Measurements from ENCODE around the gene RXFP2. TPM values are rescaled to one million over a fixed set of nuclear protein-coding genes. Genes with fewer than 3 reads are reported as not detected.

The RXFP2 gene
- total RNA-seq: not detected
- long read RNA-seq: 0 reads

GRCh38 chr13:31739226-31739625 lies at the start of gene RXFP2:
RXFP2 (plus strand) TSS chr13:31739526; CDS start chr13:31739613, 87 bp downstream.
- intact Hi-C loops (cut with DNase I): no loop called here
- ATAC-seq (no peak), DNase-seq (no peak)

- ATAC-seq (no peak), DNase-seq (no peak)
- intact Hi-C loops (cut with DNase I): no loop called here
Measured at GRCh38 chr13:31697290-31697689, 42.0 kb upstream of the RXFP2 start.

- ATAC-seq: no peak
- intact Hi-C loops (cut with DNase I): no loop called here
Measured at GRCh38 chr13:31699650-31700049, 39.7 kb upstream of the RXFP2 start.

GRCh38 chr13:31703780-31704179 lies 35.5 kb upstream of the RXFP2 start:
- ATAC-seq: no peak
- DNase-seq: no peak
- intact Hi-C loops (cut with DNase I): no loop called here

More at GRCh38 chr13:31699650-31700049, 39.7 kb upstream of the RXFP2 start:
- no peak for DNase-seq

GRCh38 chr13:31706105-31706504 lies 33.2 kb upstream of the RXFP2 start:
- ATAC-seq: no peak
- DNase-seq: no peak
- intact Hi-C loops (cut with DNase I): no loop called here

GRCh38 chr13:31717583-31717982 lies 21.7 kb upstream of the RXFP2 start:
- no peak for DNase-seq
- ATAC-seq: no peak
- intact Hi-C loops (cut with DNase I): no loop called here

- intact Hi-C loops (cut with DNase I): no loop called here
- ATAC-seq (no peak), DNase-seq (no peak)
Measured at GRCh38 chr13:31719214-31719613, 20.1 kb upstream of the RXFP2 start.

- intact Hi-C loops (cut with DNase I): no loop called here
- ATAC-seq: no peak
- no peak for DNase-seq
Measured at GRCh38 chr13:31722673-31723072, 16.7 kb upstream of the RXFP2 start.

GRCh38 chr13:31725841-31726240 lies 13.5 kb upstream of the RXFP2 start:
- ATAC-seq (no peak), DNase-seq (no peak)
- intact Hi-C loops (cut with DNase I): no loop called here

- no peak for DNase-seq
Measured at GRCh38 chr13:31731921-31732320, 7.4 kb upstream of the RXFP2 start.

GRCh38 chr13:31733066-31733465 lies 6.3 kb upstream of the RXFP2 start:
- no peak for DNase-seq
- ATAC-seq: peak in 1 of 2 donors; percentile 32
- intact Hi-C loops (cut with DNase I): no loop called here

More at GRCh38 chr13:31731921-31732320, 7.4 kb upstream of the RXFP2 start:
- ATAC-seq: no peak
- intact Hi-C loops (cut with DNase I): no loop called here

GRCh38 chr13:31733647-31734046 lies 5.7 kb upstream of the RXFP2 start:
- no peak for DNase-seq
- intact Hi-C loops (cut with DNase I): no loop called here
- no peak for ATAC-seq

- peak; percentile 49 for DNase-seq
- ATAC-seq: peak; percentile 74 to 88
- intact Hi-C loops (cut with DNase I): loop anchor here (5.0 to 10.0 kb wide), 4 partner anchors 205 to 507 kb away; no protein-coding TSS in a partner anchor
Measured at GRCh38 chr13:31742097-31742734, 2.9 kb downstream of the RXFP2 start.

GRCh38 chr13:31747291-31747690 lies 8.0 kb downstream of the RXFP2 start:
- no peak for ATAC-seq
- intact Hi-C loops (cut with DNase I): loop anchor here (10.0 kb wide), 2 partner anchors 312 to 512 kb away; no protein-coding TSS in a partner anchor
- no peak for DNase-seq

GRCh38 chr13:31747966-31748365 lies 8.6 kb downstream of the RXFP2 start:
- DNase-seq: no peak
- intact Hi-C loops (cut with DNase I): loop anchor here (10.0 kb wide), 2 partner anchors 313 to 513 kb away; no protein-coding TSS in a partner anchor
- no peak for ATAC-seq

- DNase-seq: no peak
- intact Hi-C loops (cut with DNase I): loop anchor here (10.0 kb wide), 2 partner anchors 315 to 515 kb away; no protein-coding TSS in a partner anchor
- peak in 1 of 2 donors; percentile 17 for ATAC-seq
Measured at GRCh38 chr13:31749929-31750328, 10.6 kb downstream of the RXFP2 start.

GRCh38 chr13:31755211-31755610 lies 15.9 kb downstream of the RXFP2 start:
- intact Hi-C loops (cut with DNase I): no loop called here
- ATAC-seq (no peak), DNase-seq (no peak)

GRCh38 chr13:31755803-31756212 lies 16.5 kb downstream of the RXFP2 start:
- DNase-seq (no peak), ATAC-seq (no peak)
- intact Hi-C loops (cut with DNase I): no loop called here

- ATAC-seq (no peak), DNase-seq (no peak)
- intact Hi-C loops (cut with DNase I): no loop called here
Measured at GRCh38 chr13:31756346-31756745, 17.0 kb downstream of the RXFP2 start.

GRCh38 chr13:31761951-31762350 lies 22.6 kb downstream of the RXFP2 start:
- no peak for DNase-seq
- intact Hi-C loops (cut with DNase I): no loop called here

GRCh38 chr13:31764556-31764955 lies 25.2 kb downstream of the RXFP2 start:
- no peak for DNase-seq
- intact Hi-C loops (cut with DNase I): no loop called here
- ATAC-seq: no peak

More at GRCh38 chr13:31761951-31762350, 22.6 kb downstream of the RXFP2 start:
- no peak for ATAC-seq

All from left cardiac atrium (tissue), 4 donors.